Osteoblast (primary cell): Measurements from ENCODE around the gene CT47B1. TPM values are rescaled to one million over a fixed set of nuclear protein-coding genes. Genes with fewer than 3 reads are reported as not detected.
"Not testable (repeated sequence)": the region's sequence is repeated elsewhere in the genome, so short reads cannot be mapped to it uniquely, and the experiment has no call there.

Experiments
- DNase-seq: peaks from one replicate; pipeline ENCODE4 v3.0.0; 2011; ENCODE audit warnings: low spot score, mixed read lengths; ENCODE audit not compliant: insufficient read length; ENCODE audit errors: missing footprints
- H2AFZ ChIP-seq: 2 replicates; pipeline ENCODE4 v1.6.0; 2011; ENCODE audit warnings: mild to moderate bottlenecking, low read length
- H3K27ac ChIP-seq: 2 replicates; pipeline ENCODE4 v1.5.1; 2011; ENCODE audit warnings: mild to moderate bottlenecking, low read depth, low read length, moderate library complexity
- H3K27me3 ChIP-seq: 2 replicates; pipeline ENCODE4 v1.6.0; 2012; ENCODE audit warnings: mild to moderate bottlenecking, control low read depth, inconsistent platforms, low read length, moderate library complexity; ENCODE audit not compliant: insufficient read depth
- H3K36me3 ChIP-seq: 2 replicates; pipeline ENCODE4 v1.5.1; 2011; ENCODE audit warnings: mild to moderate bottlenecking, low read length, control low read depth, moderate library complexity; ENCODE audit not compliant: insufficient read depth
- H3K4me1 ChIP-seq: 2 replicates; pipeline ENCODE4 v1.5.1; 2011; ENCODE audit warnings: mild to moderate bottlenecking, low read length, control low read depth, moderate library complexity; ENCODE audit not compliant: insufficient read depth
- H3K4me2 ChIP-seq: 2 replicates; pipeline ENCODE4 v1.6.0; 2011; ENCODE audit warnings: mild to moderate bottlenecking, low read length; ENCODE audit not compliant: insufficient read depth
- H3K4me3 ChIP-seq: fragments of 200-600 bp; sonication (generic); 3 replicates; pipeline ENCODE4 v1.5.1; 2012; ENCODE audit warnings: mild to moderate bottlenecking, low read length, inconsistent platforms; ENCODE audit not compliant: insufficient read depth
- H3K79me2 ChIP-seq: 2 replicates; pipeline ENCODE4 v1.6.0; 2012; ENCODE audit warnings: mild to moderate bottlenecking, low read length, control low read depth, inconsistent platforms; ENCODE audit not compliant: insufficient read depth
- H3K9me3 ChIP-seq: 2 replicates; pipeline ENCODE4 v1.5.1; 2011; ENCODE audit warnings: low read depth, low read length, control low read depth
- H4K20me1 ChIP-seq: 2 replicates; pipeline ENCODE4 v1.6.0; 2012; ENCODE audit warnings: mild to moderate bottlenecking, low read length, control low read depth; ENCODE audit not compliant: insufficient read depth
- CTCF ChIP-seq: IDR thresholded peaks from 2 replicates; pipeline ENCODE4 v1.5.1; 2011; ENCODE audit warnings: mild to moderate bottlenecking, low read depth, low read length, moderate library complexity; ENCODE audit errors: extremely low read depth
- total RNA-seq: library from RNA; depleted of rRNA; stranded (reverse); fragments of >200 nt; gene quantifications from 2 replicates; pipeline ENCODE4 v1.2.3, GENCODE V29; 2012

Gene CT47B1
- not detected in 2 replicates for total RNA-seq

DNA sequence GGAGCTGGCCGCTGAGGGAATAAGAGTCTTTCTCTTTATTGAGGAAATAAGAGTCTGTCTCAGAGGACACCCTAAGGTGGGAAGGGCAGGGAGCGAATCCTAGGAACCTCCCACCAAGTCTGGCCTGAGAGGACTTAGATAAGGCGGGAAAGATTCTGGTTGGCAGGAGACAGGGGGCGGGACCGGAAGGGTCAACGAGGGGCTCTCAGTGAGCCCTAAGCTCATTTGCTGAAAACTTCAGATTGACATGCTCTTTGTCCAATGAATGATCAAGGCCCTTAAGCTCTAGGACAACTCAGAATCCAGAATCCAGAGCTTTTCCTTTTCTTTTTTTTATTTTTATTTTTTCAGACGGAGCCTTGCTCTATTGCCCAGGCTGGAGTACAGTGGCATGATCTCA is at the start of gene CT47B1:
TSS of gene CT47B1 (minus strand) at position 101 of the 400 bp plus-strand sequence. CDS start 196 bp downstream, outside the sequence.
- not testable (repeated sequence) for H4K20me1 ChIP-seq, H3K4me2 ChIP-seq, H3K27ac ChIP-seq, H3K79me2 ChIP-seq, DNase-seq, H3K27me3 ChIP-seq, H3K9me3 ChIP-seq, H3K36me3 ChIP-seq, H3K4me3 ChIP-seq, H2AFZ ChIP-seq, H3K4me1 ChIP-seq

DNA sequence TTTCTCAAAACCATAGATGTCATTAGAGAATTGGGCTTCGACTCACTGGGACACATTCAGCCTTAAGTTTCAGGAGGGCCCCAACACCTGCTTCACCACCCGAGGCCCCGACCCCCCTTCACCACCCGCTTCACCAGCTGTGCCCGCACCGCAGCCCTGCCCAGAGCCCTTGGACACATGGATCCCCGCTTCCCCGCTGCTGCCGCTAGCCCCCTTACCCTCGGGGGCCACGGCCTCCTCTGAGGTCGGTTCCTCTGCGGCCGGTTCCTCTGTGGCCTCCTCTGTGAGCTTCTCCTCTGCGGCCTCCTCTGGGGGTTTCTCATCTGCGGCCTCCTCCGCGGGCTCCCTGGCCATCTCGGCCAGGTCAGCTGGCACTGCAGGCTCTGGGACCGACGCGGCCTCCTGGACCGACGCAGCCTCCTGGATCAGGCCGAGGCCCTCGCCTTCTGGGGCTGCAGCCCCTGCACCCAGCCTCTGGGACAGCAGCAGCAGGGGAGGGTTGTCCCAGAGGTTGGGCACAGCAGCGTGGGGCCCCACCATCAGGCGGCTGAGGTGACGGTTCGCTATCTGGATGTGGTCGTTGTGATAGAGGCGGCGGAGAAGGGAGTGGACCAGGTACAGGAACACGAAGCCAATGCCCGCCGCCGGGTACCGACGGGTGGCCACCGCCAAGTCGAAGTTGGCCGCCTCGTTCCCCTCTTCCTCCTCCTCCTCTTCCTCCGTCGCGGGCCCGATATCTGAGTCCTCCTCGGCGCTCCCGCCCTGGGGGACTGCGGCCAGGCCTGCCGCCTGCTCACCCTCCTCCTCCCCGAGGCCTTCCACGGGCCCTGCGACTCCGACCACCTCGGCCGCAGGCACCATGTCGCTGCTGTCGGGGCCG is 748 bp downstream of the CT47B1 start:
- no peaks in the 10 kb centered on the region for H3K79me2 ChIP-seq
- no peaks in the 10 kb centered on the region for H3K27me3 ChIP-seq
- H4K20me1 ChIP-seq = no peaks in the 10 kb centered on the region
- H3K36me3 ChIP-seq = no peaks in the 10 kb centered on the region
- no peak for TF ChIP-seq CTCF
- no peak overlapping the region for H3K4me3 ChIP-seq
- H3K4me2 ChIP-seq = no peak overlapping the region
- H2AFZ ChIP-seq = no peak overlapping the region
- H3K9me3 ChIP-seq = no peaks in the 10 kb centered on the region
- no peaks in the 10 kb centered on the region for H3K4me1 ChIP-seq
- DNase-seq = peak; percentile 32
- H3K27ac ChIP-seq = no peak overlapping the region

DNA sequence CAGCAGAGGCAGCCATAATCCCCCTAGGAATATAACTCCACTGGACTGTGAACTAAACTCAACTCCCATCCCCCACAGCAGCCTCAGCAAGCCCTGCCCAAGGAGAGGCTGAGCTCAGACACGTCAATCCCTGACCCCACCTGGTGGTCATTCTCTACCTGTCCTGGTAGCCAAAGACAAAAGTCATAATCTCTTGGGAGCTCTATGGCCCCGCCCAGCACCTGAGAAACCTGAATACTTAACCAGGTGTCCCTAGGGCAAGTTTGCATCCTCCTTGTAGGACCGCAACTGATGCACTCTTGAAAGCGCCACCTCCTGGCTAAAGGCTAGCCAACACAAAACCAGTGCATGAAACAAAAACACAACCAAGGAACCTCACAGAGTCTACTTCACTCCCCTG is 18.4 kb downstream of the CT47B1 start:
- Histone ChIP-seq H3K27me3 (no peaks in the 10 kb centered on the region), H3K36me3 (no peaks in the 10 kb centered on the region), H3K27ac (no peak overlapping the region), H3K4me1 (no peaks in the 10 kb centered on the region), H3K79me2 (no peaks in the 10 kb centered on the region), H3K4me2 (no peak overlapping the region), H4K20me1 (no peaks in the 10 kb centered on the region), H2AFZ (no peak overlapping the region), H3K9me3 (no peaks in the 10 kb centered on the region), H3K4me3 (no peak overlapping the region)
- no peak for TF ChIP-seq CTCF
- DNase-seq = no peak

- Histone ChIP-seq H2AFZ (no peak overlapping the region), H3K36me3 (no peaks in the 10 kb centered on the region), H3K4me1 (no peaks in the 10 kb centered on the region), H4K20me1 (no peaks in the 10 kb centered on the region), H3K27ac (no peak overlapping the region), H3K9me3 (no peaks in the 10 kb centered on the region), H3K79me2 (no peaks in the 10 kb centered on the region), H3K27me3 (no peaks in the 10 kb centered on the region), H3K4me3 (no peak overlapping the region), H3K4me2 (no peak overlapping the region)
- peak; percentile 11 for TF ChIP-seq CTCF
- no peak for DNase-seq
Observed at GRCh38 chrX:120840827-120841226, 34.8 kb downstream of the CT47B1 start.
